Ovary (tissue), 9 donors: ENCODE data around the gene MAL. TPM values are rescaled to one million over a fixed set of nuclear protein-coding genes. Genes with fewer than 3 reads are reported as not detected.

Source experiments
- DNase-seq, 5 donors: peaks; one replicate each; pipeline ENCODE4 v3.0.0-alpha.2; 2019 to 2020
- H3K27ac ChIP-seq, 2 donors: fragments of 200-600 bp; one replicate each; pipeline versions ENCODE4 v1.5.1 to v1.8.0; 2019 to 2022
- H3K27me3 ChIP-seq: fragments of 200-600 bp; one replicate; pipeline ENCODE4 v1.8.0; 2022
- H3K36me3 ChIP-seq: fragments of 200-600 bp; sonication (generic); one replicate; pipeline ENCODE4 v1.5.1; 2019
- H3K4me1 ChIP-seq: one replicate; pipeline ENCODE4 v1.8.1; 2013; ENCODE audit warnings: mild to moderate bottlenecking, moderate library complexity; ENCODE audit not compliant: insufficient read depth
- H3K4me3 ChIP-seq: fragments of 200-600 bp; sonication (generic); one replicate; pipeline ENCODE4 v1.5.1; 2017
- H3K9me3 ChIP-seq, 2 donors: fragments of 200-600 bp in 1 of 2; sonication (generic) in 1 of 2; one replicate each; pipeline versions ENCODE4 v1.5.1 to v1.8.1; 2013 to 2019; ENCODE audit warnings: mild to moderate bottlenecking in 1 of 2, moderate library complexity in 1 of 2
- EP300 ChIP-seq: sonication (generic); formaldehyde crosslinking; IDR thresholded peaks from one replicate; pipeline ENCODE4 v1.6.1; 2017; ENCODE audit warnings: antibody characterized with exemption
- POLR2A ChIP-seq: fragments of 450-650 bp; IDR thresholded peaks from one replicate; pipeline ENCODE4 v1.6.1; 2017; ENCODE audit warnings: antibody characterized with exemption, mild to moderate bottlenecking, moderate library complexity
- WGBS, 3 donors: extraction: QIAGEN DNeasy Blood & Tissue Kit in 1 of 3; methylation state at CpG; one replicate each; pipeline versions ENCODE4 v1.1.5 to v1.1.7; 2013 to 2017; 5-methylcytosine and 5-hydroxymethylcytosine counted together
- intact Hi-C, 4 donors: fragments of 100-400 bp; cut with DNase I; formaldehyde crosslinking; loops; one replicate each; pipeline versions ENCODE4 v1.11.0 to v1.15.1; 2022 to 2023
- polyA plus RNA-seq, 2 donors: library from polyadenylated mRNA; stranded (reverse); fragments of 200-250 nt in 1 of 2; fragments of 350-450 nt in 1 of 2; fragmentation: Illumina TruSeq in 1 of 2; extraction: RNeasy Lipid Tissue Mini Kit (QIAGEN cat#74804) in 1 of 2; gene quantifications; one replicate each; pipeline ENCODE4 v1.2.3, GENCODE V29; 2013 to 2014
- total RNA-seq, 7 donors: library from RNA; depleted of rRNA in 2 of 7; stranded (reverse); fragments of >200 nt in 2 of 7; fragmentation: NEBNext Ultra II Directional in 3 of 7; extraction: Animal tissue kit (Norgen Biotek cat#: 25700) in 3 of 7; gene quantifications; one replicate each; pipeline versions ENCODE4 v1.1.0 to v1.2.4, GENCODE V29; 2016 to 2023
- TF ChIP-seq, protein P1 (sequence below), 3 donors: fragments of 450-650 bp in 2 of 3; fragments of 200-600 bp in 1 of 3; IDR thresholded peaks; one replicate each; pipeline versions ENCODE4 v1.5.1 to v1.8.0; 2016 to 2022; ENCODE audit warnings: antibody characterized with exemption in 3 of 3, mild to moderate bottlenecking in 1 of 3
- donor health status: DM: no; HTN: no; CAD: no; lungs with moderate emphysema.
- donor health status: DM: no; HTN: no; CAD: no.
- donor health status: Bipolar disorder and iron deficiency.
- donor health status: DM: yes; HTN: yes; CAD: no.
- donor health status: DM: no; HTN: no; CAD: no.
- donor health status: DM: yes; HTN: yes; CAD: no.

MAL gene
- total and polyA plus RNA-seq, 9 donors, result 0.45 to 4.7 (median 1.6) TPM; not detected in 2

DNA sequence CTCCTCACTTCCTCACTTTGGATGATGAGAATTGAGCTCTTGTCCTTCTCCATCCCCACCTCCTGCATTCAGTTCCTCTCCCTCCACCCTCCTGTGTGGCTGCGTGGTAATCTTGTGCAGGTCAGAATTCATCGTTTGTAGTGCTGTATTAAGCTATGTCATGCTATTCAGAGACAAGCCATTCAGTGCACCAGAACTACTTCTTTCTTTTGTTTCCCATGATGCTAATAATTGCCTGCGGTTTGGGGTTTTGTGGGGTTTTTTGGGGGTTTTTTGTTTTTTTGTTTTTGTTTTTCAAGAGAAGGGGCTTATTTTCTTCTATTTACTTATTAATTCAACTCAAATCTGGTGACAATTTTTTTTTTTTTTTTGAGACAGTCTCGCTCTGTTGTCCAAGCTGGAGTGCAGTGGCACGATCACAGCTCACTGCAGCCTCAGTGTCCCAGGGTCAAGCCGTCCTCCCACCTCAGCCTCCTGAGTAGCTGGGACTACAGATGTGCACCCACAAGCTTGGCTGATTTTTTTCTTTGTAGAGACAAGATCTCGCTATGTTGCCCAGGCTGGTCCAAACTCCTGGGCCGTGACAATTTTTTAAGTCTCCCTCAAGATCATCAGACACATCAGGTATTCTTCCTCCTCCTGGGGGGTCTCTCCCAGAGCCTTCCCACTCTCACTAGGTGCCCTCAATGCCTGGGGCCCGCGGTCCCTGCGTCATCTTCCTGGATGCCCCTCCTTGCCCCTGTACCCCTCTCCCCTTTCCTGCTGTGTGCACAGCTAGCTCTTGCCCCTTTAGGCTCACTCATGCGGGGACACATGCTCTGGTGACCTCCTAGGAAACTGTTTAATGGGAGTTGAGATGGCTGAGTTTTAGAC, 37.8 kb downstream of the MAL start:
- Histone ChIP-seq H3K36me3 (no peaks in the 10 kb centered on the region), H3K27ac (no peak overlapping the region), H3K4me3 (no peak overlapping the region), H3K27me3 (no peaks in the 10 kb centered on the region), H3K4me1 (no peaks in the 10 kb centered on the region), H3K9me3 (no peaks in the 10 kb centered on the region)
- intact Hi-C loops, result no loop called here
- no peak for DNase-seq
- no peak for TF ChIP-seq POLR2A
- TF ChIP-seq EP300, result no peak
- TF ChIP-seq, protein P1, sequence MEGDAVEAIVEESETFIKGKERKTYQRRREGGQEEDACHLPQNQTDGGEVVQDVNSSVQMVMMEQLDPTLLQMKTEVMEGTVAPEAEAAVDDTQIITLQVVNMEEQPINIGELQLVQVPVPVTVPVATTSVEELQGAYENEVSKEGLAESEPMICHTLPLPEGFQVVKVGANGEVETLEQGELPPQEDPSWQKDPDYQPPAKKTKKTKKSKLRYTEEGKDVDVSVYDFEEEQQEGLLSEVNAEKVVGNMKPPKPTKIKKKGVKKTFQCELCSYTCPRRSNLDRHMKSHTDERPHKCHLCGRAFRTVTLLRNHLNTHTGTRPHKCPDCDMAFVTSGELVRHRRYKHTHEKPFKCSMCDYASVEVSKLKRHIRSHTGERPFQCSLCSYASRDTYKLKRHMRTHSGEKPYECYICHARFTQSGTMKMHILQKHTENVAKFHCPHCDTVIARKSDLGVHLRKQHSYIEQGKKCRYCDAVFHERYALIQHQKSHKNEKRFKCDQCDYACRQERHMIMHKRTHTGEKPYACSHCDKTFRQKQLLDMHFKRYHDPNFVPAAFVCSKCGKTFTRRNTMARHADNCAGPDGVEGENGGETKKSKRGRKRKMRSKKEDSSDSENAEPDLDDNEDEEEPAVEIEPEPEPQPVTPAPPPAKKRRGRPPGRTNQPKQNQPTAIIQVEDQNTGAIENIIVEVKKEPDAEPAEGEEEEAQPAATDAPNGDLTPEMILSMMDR (IDR thresholded peaks at IDR 0.05), result no peak
- WGBS, 3 donors, result 74 to 82% (median 76%) methylated on average over 12 of the region's 12 CpGs

DNA sequence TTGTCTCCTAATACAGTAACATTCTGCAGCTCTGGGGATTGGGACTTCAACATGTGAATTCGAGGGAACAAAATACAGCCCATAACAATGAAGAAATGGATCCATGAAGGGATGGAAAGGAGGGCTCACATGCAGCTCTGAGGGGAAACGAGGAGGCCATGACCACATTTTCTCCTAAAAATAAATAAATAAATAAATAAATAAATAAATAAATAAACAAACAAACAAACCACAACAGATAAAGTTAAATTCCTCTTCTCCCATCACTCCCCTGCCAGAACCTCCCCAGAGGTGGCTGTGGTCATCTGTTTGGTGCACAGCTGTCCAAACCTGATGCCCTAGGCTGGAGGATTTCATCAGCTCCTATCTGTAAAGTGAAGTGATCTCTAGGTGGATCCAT, 42.7 kb downstream of the MAL start:
- DNase-seq, result no peak
- no peak for TF ChIP-seq EP300
- no peak for TF ChIP-seq POLR2A
- TF ChIP-seq, protein P1 (IDR thresholded peaks at IDR 0.05), result no peak
- no peaks in the 10 kb centered on the region for H3K36me3 ChIP-seq
- 74 to 81% (median 76%) methylated on average over 2 of the region's 2 CpGs for WGBS, 3 donors
- H3K4me1 ChIP-seq, result no peaks in the 10 kb centered on the region
- no peak overlapping the region for H3K4me3 ChIP-seq
- H3K27me3 ChIP-seq, result no peaks in the 10 kb centered on the region
- intact Hi-C loops, result no loop called here
- H3K9me3 ChIP-seq, result no peaks in the 10 kb centered on the region
- H3K27ac ChIP-seq, result no peak overlapping the region

DNA sequence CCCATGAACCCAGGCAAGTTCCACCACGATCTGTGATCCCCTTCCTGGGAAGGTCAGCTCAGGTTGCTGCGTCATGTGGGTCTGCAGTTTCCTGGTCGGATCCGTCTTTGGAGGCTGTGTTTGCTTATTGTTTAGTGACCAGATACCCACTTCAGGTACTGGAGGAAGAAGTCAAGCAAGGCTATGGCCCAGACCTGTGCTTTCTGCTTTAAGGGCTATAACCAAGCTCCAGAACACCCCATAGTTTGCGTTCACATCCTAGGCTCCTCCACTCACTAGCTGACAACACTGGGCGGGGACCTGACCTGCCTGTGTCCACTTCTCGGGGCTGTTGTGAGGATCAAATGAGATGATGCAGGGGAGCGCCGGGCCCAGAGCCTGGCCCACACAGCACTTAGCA, 44.0 kb downstream of the MAL start:
- H3K27ac ChIP-seq, result no peak overlapping the region
- intact Hi-C loops, result no loop called here
- H3K4me1 ChIP-seq, result no peaks in the 10 kb centered on the region
- DNase-seq, result no peak
- TF ChIP-seq, protein P1 (IDR thresholded peaks at IDR 0.05), result no peak
- TF ChIP-seq POLR2A, result no peak
- no peaks in the 10 kb centered on the region for H3K36me3 ChIP-seq
- H3K9me3 ChIP-seq, result no peaks in the 10 kb centered on the region
- H3K4me3 ChIP-seq, result no peak overlapping the region
- no peaks in the 10 kb centered on the region for H3K27me3 ChIP-seq
- 65 to 66% (median 65%) methylated on average over 9 of the region's 9 CpGs for WGBS, 3 donors

DNA sequence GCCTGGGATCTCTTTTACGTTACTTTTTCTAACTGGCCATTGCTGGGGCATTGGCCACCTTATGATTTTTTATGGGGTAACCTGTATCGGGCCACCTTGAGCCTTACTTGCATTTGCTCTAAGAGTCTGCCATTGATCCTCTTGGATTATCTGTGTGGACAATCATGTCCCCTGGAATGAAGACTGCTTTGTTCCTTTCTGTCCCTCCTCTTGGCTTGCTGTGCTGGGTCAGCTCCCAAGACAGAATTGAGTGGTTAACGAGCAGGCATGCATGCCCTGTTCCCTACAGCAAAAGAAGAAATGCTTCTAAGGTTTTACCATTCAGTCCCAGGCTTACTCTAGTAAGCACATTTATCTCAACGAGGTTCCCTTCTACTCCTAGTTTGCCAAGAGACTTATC, 46.3 kb downstream of the MAL start:
- no peaks in the 10 kb centered on the region for H3K36me3 ChIP-seq

More for the DNA sequence above, 46.3 kb downstream of the MAL start:
- 75 to 82% (median 81%) methylated on average over 4 of the region's 4 CpGs for WGBS, 3 donors
- TF ChIP-seq EP300, result no peak
- TF ChIP-seq POLR2A, result no peak
- TF ChIP-seq, protein P1 (IDR thresholded peaks at IDR 0.05), result no peak
- no peaks in the 10 kb centered on the region for H3K4me1 ChIP-seq
- no peaks in the 10 kb centered on the region for H3K27me3 ChIP-seq
- intact Hi-C loops, result loop anchor here in 1 of 4 donors (10.0 kb wide), 1 partner anchor 663 kb away; no protein-coding TSS in a partner anchor
- H3K9me3 ChIP-seq, result no peaks in the 10 kb centered on the region
- no peak for DNase-seq
- no peak overlapping the region for H3K4me3 ChIP-seq
- no peak overlapping the region for H3K27ac ChIP-seq
